Tibial nerve (tissue), 4 donors: ENCODE measurements around the gene ZNF618. TPM values are rescaled to one million over a fixed set of nuclear protein-coding genes. Genes with fewer than 3 reads are reported as not detected.
A peak's percentile ranks its signal among the peaks of the same experiment; 100 is the strongest.
"Not testable (repeated sequence)": the region's sequence is repeated elsewhere in the genome, so short reads cannot be mapped to it uniquely, and the experiment has no call there.

Experiments
- DNase-seq, 2 donors: peaks; one replicate each; pipeline ENCODE4 v3.0.0-alpha.2; 2019; ENCODE audit warnings: low spot score in 2 of 2
- H3K27ac ChIP-seq, 4 donors: fragments of 200-600 bp; sonication (generic) in 3 of 4; one replicate each; pipeline ENCODE4 v1.5.1; 2017 to 2019; ENCODE audit warnings: mild to moderate bottlenecking in 1 of 4
- H3K27me3 ChIP-seq, 2 donors: fragments of 200-600 bp; sonication (generic) in 1 of 2; one replicate each; pipeline versions ENCODE4 v1.5.1 to v1.6.0; 2017 to 2019
- H3K36me3 ChIP-seq, 3 donors: fragments of 200-600 bp; sonication (generic); one replicate each; pipeline ENCODE4 v1.5.1; 2018 to 2019
- H3K4me1 ChIP-seq, 4 donors: fragments of 200-600 bp; sonication (generic) in 3 of 4; one replicate each; pipeline ENCODE4 v1.5.1; 2017 to 2019
- H3K4me3 ChIP-seq, 4 donors: fragments of 200-600 bp; sonication (generic) in 3 of 4; one replicate each; pipeline ENCODE4 v1.5.1; 2017 to 2019; ENCODE audit warnings: mild to moderate bottlenecking in 1 of 4, moderate library complexity in 1 of 4
- H3K9me3 ChIP-seq, 4 donors: fragments of 200-600 bp; sonication (generic) in 3 of 4; one replicate each; pipeline ENCODE4 v1.5.1; 2017 to 2019
- CTCF ChIP-seq, 5 experiments: fragments of 200-600 bp in 3 of 5; fragments of 450-650 bp in 2 of 5; sonication (generic) in 3 of 5; IDR thresholded peaks; one replicate each; pipeline ENCODE4 v1.5.1; 2016 to 2019; ENCODE audit warnings: antibody characterized with exemption in 5 of 5, mild to moderate bottlenecking in 3 of 5, moderate library complexity in 2 of 5
- EP300 ChIP-seq, 2 donors: sonication (generic); formaldehyde crosslinking; IDR thresholded peaks; one replicate each; pipeline ENCODE4 v1.6.1; 2017; ENCODE audit warnings: antibody characterized with exemption in 2 of 2, mild to moderate bottlenecking in 1 of 2
- POLR2A ChIP-seq, 2 donors: fragments of 450-650 bp; IDR thresholded peaks; one replicate each; pipeline ENCODE4 v1.6.1; 2017; ENCODE audit warnings: antibody characterized with exemption in 2 of 2, mild to moderate bottlenecking in 2 of 2, moderate library complexity in 2 of 2
- WGBS, 2 donors: methylation state at CpG; one replicate each; pipeline ENCODE4 v1.1.5; 2018; 5-methylcytosine and 5-hydroxymethylcytosine counted together
- total RNA-seq, 4 donors: library from RNA; depleted of rRNA; stranded (reverse); fragments of >200 nt; gene quantifications; one replicate each; pipeline ENCODE4 v1.1.0, GENCODE V29; 2016

Gene ZNF618
- total RNA-seq, 4 donors from 2014 or later = 7.3 to 11.6 (median 9.0) TPM

GRCh38 chr9:114035845-114036801 lies 160.0 kb downstream of the ZNF618 start:
- 95 to 96% methylated on average over 18 of the region's 18 CpGs for WGBS, 2 donors
- H3K27me3 ChIP-seq = no peaks in the 10 kb centered on the region
- peaks cover 2 to 91% (median 4%) of the 10 kb centered on the region in 3 donors for H3K36me3 ChIP-seq
- H3K4me1 ChIP-seq = peaks cover 0 to 12% (median 0%) of the 10 kb centered on the region in 4 donors
- no peak overlapping the region for H3K27ac ChIP-seq
- H3K4me3 ChIP-seq = no peak overlapping the region
- no peak for DNase-seq
- TF ChIP-seq CTCF (IDR thresholded peaks at IDR 0.05) (no peak), POLR2A (IDR thresholded peaks at IDR 0.05) (no peak), EP300 (IDR thresholded peaks at IDR 0.05) (no peak)
- peaks cover 0 to 15% (median 0%) of the 10 kb centered on the region in 4 donors for H3K9me3 ChIP-seq

- no peak for DNase-seq
- no peak for TF ChIP-seq EP300 (IDR thresholded peaks at IDR 0.05)
- TF ChIP-seq POLR2A (IDR thresholded peaks at IDR 0.05) = no peak
- no peak for TF ChIP-seq CTCF (IDR thresholded peaks at IDR 0.05)
These were observed 161.1 kb downstream of the ZNF618 start for GRCh38 chr9:114037249-114037648.

GRCh38 chr9:114037961-114038723 lies 162.0 kb downstream of the ZNF618 start:
- peaks cover 2 to 89% (median 4%) of the 10 kb centered on the region in 3 donors for H3K36me3 ChIP-seq
- TF ChIP-seq EP300 (IDR thresholded peaks at IDR 0.05) (no peak), CTCF (IDR thresholded peaks at IDR 0.05) (no peak)
- H3K4me1 ChIP-seq = no peaks in the 10 kb centered on the region
- peaks cover 0 to 15% (median 0%) of the 10 kb centered on the region in 4 donors for H3K9me3 ChIP-seq
- WGBS, 2 donors = 67 to 76% methylated on average over 19 of the region's 19 CpGs
- no peak overlapping the region for H3K27ac ChIP-seq
- H3K27me3 ChIP-seq = no peaks in the 10 kb centered on the region
- H3K4me3 ChIP-seq = no peak overlapping the region
- DNase-seq = no peak

More at GRCh38 chr9:114037249-114037648, 161.1 kb downstream of the ZNF618 start:
- peaks cover 0 to 15% (median 0%) of the 10 kb centered on the region in 4 donors for H3K9me3 ChIP-seq
- no peak overlapping the region for H3K27ac ChIP-seq
- H3K36me3 ChIP-seq = peaks cover 2 to 89% (median 4%) of the 10 kb centered on the region in 3 donors
- peaks cover 0 to 6% (median 0%) of the 10 kb centered on the region in 4 donors for H3K4me1 ChIP-seq
- no peaks in the 10 kb centered on the region for H3K27me3 ChIP-seq
- 82 to 86% methylated on average over 5 of the region's 5 CpGs for WGBS, 2 donors
- H3K4me3 ChIP-seq = no peak overlapping the region

DNA sequence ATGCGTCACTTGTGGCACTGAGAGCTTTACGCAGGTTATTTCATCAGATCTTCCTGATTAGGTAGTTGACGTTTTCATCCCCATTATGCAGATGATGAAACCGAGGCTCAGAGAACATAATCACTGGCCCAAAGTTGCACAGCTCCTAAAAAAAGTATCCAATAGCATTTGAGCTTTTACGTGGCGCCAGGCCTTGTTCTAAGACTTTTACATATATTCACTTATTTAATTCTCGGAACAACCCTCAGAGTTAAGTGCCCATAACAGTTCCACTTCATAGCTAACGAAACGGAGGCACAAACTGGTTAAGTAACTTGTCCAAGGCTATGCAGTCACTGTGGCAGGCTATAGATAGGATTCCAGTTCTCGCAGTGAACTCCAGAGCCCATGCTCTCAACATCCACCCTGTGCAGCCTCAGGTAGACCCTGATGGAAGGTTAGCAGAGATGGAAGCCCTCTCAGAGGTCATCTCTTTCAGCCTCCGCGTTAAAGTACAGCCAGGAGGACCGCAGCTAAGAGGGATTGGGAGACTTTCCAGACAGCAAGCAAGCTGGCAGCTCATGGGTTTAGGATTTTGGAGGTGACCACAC lies 162.7 kb downstream of the ZNF618 start:
- DNase-seq = no peak
- Histone ChIP-seq H3K4me3 (no peak overlapping the region), H3K9me3 (peaks cover 0 to 21% (median 0%) of the 10 kb centered on the region in 4 donors), H3K4me1 (no peaks in the 10 kb centered on the region), H3K27me3 (no peaks in the 10 kb centered on the region), H3K36me3 (peaks cover 2 to 89% (median 4%) of the 10 kb centered on the region in 3 donors), H3K27ac (no peak overlapping the region)
- TF ChIP-seq EP300 (IDR thresholded peaks at IDR 0.05) = no peak
- WGBS, 2 donors = 92 to 94% methylated on average over 13 of the region's 13 CpGs

- WGBS, 2 donors = 93 to 94% methylated on average over 5 of the region's 5 CpGs
- DNase-seq = peak in 1 of 2 donors; percentile 1
- TF ChIP-seq EP300 (IDR thresholded peaks at IDR 0.05) (no peak), POLR2A (IDR thresholded peaks at IDR 0.05) (no peak), CTCF (IDR thresholded peaks at IDR 0.05) (no peak)
- H3K4me1 ChIP-seq = no peaks in the 10 kb centered on the region
- H3K27ac ChIP-seq = no peak overlapping the region
- H3K4me3 ChIP-seq = no peak overlapping the region
- H3K36me3 ChIP-seq = peaks cover 2 to 89% (median 4%) of the 10 kb centered on the region in 3 donors
- H3K27me3 ChIP-seq = no peaks in the 10 kb centered on the region
- H3K9me3 ChIP-seq = peaks cover 0 to 26% (median 0%) of the 10 kb centered on the region in 4 donors
These were observed 163.4 kb downstream of the ZNF618 start for GRCh38 chr9:114039484-114039883.

DNA sequence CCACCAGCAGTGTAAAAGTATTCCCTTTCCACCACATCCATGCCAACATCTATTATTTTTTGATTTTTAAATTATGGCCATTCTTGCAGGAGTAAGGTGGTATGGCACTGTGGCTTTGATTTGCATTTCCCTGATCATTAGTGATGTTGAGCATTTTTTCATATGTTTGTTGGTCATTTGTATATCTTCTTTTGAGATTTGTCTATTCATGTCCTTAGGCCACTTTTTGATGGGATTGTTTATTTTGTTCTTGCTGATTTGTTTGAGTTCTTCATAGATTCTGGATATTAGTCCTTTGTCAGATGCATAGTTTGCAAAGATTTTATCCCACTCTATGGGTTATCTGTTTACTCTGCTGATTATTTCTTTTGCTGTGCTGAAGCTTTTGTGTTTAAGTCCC lies 167.6 kb downstream of the ZNF618 start:
- H3K4me1 ChIP-seq, H3K27me3 ChIP-seq, H3K4me3 ChIP-seq, H3K27ac ChIP-seq, DNase-seq: not testable (repeated sequence)
- Histone ChIP-seq H3K36me3 (peaks cover 0 to 70% (median 0%) of the 10 kb centered on the region in 3 donors), H3K9me3 (peaks cover 0 to 11% (median 0%) of the 10 kb centered on the region in 4 donors)
